ENCODE data around the gene ATP5ME.

- TF ChIP-seq CTCF (conservative IDR thresholded peaks at IDR 0.05; ENCODE audit: low read length) (no peak), EZH2phosphoT487 (IDR thresholded peaks at IDR 0.05; ENCODE audit: borderline replicate concordance, low read depth, low read length) (no peak)
These were observed 35.3 kb upstream of the ATP5ME start for GRCh38 chr4:709348-709747.
